Ishikawa (cell line): Measurements from ENCODE around the gene NPAS3.

ENCODE experiments used
- CEBPB ChIP-seq: IDR thresholded peaks from 2 replicates; pipeline ENCODE4 v1.6.1; 2012
- CREB1 ChIP-seq: IDR thresholded peaks from 2 replicates; pipeline ENCODE4 v1.6.1; 2012; ENCODE audit warnings: low read depth
- EGR1 ChIP-seq: IDR thresholded peaks from 2 replicates; pipeline ENCODE4 v1.6.1; 2012
- EP300 ChIP-seq: IDR thresholded peaks from 2 replicates; pipeline ENCODE4 v1.6.1; 2012; ENCODE audit warnings: borderline replicate concordance
- FOXM1 ChIP-seq: IDR thresholded peaks from 2 replicates; pipeline ENCODE4 v1.6.1; 2012; ENCODE audit warnings: low read depth, borderline replicate concordance
- MAX ChIP-seq: IDR thresholded peaks from 2 replicates; pipeline ENCODE4 v1.6.1; 2012
- NFIC ChIP-seq: IDR thresholded peaks from 2 replicates; pipeline ENCODE4 v1.6.1; 2012
- RAD21 ChIP-seq: IDR thresholded peaks from 2 replicates; pipeline ENCODE4 v1.6.1; 2012; ENCODE audit warnings: low read depth
- TAF1 ChIP-seq: IDR thresholded peaks from 2 replicates; pipeline ENCODE4 v1.6.1; 2012; ENCODE audit warnings: low read depth, mild to moderate bottlenecking
- TCF12 ChIP-seq: IDR thresholded peaks from 2 replicates; pipeline ENCODE4 v1.6.1; 2012; ENCODE audit warnings: low read depth
- TEAD4 ChIP-seq: IDR thresholded peaks from 2 replicates; pipeline ENCODE4 v1.6.1; 2012
- USF1 ChIP-seq: IDR thresholded peaks from 2 replicates; pipeline ENCODE4 v1.6.1; 2012
- YY1 ChIP-seq: IDR thresholded peaks from 2 replicates; pipeline ENCODE4 v1.6.1; 2012; ENCODE audit warnings: low read depth
- ZBTB7A ChIP-seq: IDR thresholded peaks from 2 replicates; pipeline ENCODE4 v1.6.1; 2012; ENCODE audit warnings: low read depth
- TF ChIP-seq, protein P1 (sequence below): IDR thresholded peaks from 2 replicates; pipeline ENCODE4 v1.6.1; 2012; ENCODE audit warnings: low read depth, mild to moderate bottlenecking

Gene NPAS3

GRCh38 chr14:33406766-33407165, 468.1 kb downstream of the NPAS3 start:
- no peak for TF ChIP-seq NFIC
- no peak for TF ChIP-seq CEBPB
- TF ChIP-seq USF1: no peak
- no peak for TF ChIP-seq FOXM1
- TF ChIP-seq, protein P1, sequence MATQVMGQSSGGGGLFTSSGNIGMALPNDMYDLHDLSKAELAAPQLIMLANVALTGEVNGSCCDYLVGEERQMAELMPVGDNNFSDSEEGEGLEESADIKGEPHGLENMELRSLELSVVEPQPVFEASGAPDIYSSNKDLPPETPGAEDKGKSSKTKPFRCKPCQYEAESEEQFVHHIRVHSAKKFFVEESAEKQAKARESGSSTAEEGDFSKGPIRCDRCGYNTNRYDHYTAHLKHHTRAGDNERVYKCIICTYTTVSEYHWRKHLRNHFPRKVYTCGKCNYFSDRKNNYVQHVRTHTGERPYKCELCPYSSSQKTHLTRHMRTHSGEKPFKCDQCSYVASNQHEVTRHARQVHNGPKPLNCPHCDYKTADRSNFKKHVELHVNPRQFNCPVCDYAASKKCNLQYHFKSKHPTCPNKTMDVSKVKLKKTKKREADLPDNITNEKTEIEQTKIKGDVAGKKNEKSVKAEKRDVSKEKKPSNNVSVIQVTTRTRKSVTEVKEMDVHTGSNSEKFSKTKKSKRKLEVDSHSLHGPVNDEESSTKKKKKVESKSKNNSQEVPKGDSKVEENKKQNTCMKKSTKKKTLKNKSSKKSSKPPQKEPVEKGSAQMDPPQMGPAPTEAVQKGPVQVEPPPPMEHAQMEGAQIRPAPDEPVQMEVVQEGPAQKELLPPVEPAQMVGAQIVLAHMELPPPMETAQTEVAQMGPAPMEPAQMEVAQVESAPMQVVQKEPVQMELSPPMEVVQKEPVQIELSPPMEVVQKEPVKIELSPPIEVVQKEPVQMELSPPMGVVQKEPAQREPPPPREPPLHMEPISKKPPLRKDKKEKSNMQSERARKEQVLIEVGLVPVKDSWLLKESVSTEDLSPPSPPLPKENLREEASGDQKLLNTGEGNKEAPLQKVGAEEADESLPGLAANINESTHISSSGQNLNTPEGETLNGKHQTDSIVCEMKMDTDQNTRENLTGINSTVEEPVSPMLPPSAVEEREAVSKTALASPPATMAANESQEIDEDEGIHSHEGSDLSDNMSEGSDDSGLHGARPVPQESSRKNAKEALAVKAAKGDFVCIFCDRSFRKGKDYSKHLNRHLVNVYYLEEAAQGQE: no peak
- no peak for TF ChIP-seq EP300
- TF ChIP-seq CREB1: no peak
- TF ChIP-seq ZBTB7A: no peak

DNA sequence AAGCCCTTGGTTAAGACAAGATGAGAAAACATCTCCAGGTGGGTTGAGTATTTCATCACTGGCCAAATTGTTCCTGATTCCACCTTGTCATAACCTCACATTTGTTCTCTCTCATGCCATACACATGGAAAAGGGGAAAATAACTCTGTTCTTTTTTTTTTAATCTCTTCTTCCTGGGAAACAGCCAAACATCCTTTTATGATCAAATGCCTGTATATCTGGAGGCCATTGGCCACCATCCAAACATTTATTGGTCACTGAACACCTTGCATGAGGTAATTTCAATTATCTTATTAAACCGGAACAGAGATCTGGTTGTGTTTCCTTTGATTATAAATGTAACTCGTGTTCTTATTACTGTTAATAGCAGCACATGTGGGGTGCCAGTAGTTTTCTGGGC, 469.6 kb downstream of the NPAS3 start:
- no peak for TF ChIP-seq NFIC
- TF ChIP-seq TCF12: no peak
- no peak for TF ChIP-seq MAX
- no peak for TF ChIP-seq CEBPB
- TF ChIP-seq EP300: no peak
- no peak for TF ChIP-seq TEAD4
- no peak for TF ChIP-seq EGR1
- TF ChIP-seq TAF1: no peak

GRCh38 chr14:33412450-33412849, 473.8 kb downstream of the NPAS3 start:
- TF ChIP-seq, protein P1: no peak
- TF ChIP-seq USF1: no peak
- TF ChIP-seq TEAD4: no peak
- no peak for TF ChIP-seq TAF1
- no peak for TF ChIP-seq MAX
- TF ChIP-seq NFIC: no peak
- no peak for TF ChIP-seq TCF12
- no peak for TF ChIP-seq CEBPB
- no peak for TF ChIP-seq ZBTB7A

GRCh38 chr14:33413381-33413780, 474.7 kb downstream of the NPAS3 start:
- TF ChIP-seq YY1 (no peak), NFIC (no peak), TAF1 (no peak), RAD21 (no peak)

DNA sequence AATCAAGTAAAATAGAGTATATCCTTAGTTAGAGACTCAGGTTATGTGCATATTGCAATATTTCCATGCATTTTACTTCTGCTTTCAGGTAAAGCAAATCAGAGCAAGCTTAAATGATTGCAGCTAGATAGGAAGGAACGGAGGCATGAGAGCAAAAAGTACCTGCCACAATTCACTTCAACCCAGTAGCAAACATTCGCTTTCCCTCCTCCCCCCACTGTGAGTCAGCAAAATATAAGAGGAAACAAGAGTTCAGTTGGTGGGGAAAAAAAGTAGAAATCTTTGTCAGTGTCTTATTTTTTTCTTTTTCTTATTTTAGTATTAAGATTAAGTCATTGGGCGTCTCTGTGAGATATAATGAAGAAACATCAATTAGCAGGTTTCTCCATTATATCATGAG, 475.4 kb downstream of the NPAS3 start:
- TF ChIP-seq RAD21 (no peak), USF1 (no peak), TEAD4 (no peak), MAX (no peak), FOXM1 (no peak), ZBTB7A (no peak), EGR1 (no peak)

DNA sequence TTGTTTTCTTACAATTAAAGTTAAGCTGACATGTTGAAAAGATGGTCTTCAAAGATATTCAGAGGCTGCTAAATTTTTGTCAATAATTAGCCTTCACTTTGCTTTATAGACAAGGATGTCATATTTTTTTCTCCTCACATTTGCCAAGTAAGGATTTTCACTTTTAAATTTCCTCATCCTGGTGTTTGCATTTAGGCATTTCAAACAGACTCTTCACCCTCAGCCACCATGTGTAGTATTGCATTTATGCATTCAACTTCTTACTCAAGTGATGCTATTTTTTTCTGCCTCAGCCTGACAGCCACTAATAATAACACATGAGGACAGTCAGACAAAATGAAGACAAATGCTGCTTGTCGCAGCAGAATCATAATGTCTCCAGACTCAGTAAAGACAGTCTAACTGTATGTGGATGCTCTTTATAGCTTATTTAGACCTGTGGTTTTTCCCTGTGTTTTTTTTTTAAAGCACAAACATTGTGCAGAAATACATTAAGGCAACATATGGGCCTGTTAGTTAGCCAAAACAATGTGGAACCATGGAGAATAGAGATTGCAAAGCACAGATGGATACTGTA, 481.5 kb downstream of the NPAS3 start:
- TF ChIP-seq YY1 (no peak), CEBPB (no peak), USF1 (no peak), EP300 (no peak), TEAD4 (no peak), MAX (no peak), CREB1 (no peak), FOXM1 (no peak), NFIC (no peak), ZBTB7A (no peak), EGR1 (no peak), TCF12 (no peak), RAD21 (no peak), TAF1 (no peak)
- TF ChIP-seq, protein P1: no peak
